Mucosa of descending colon (tissue), 3 donors: ENCODE measurements around the gene HDGFL2. TPM values are rescaled to one million over a fixed set of nuclear protein-coding genes. Genes with fewer than 3 reads are reported as not detected.

Experiments
- ATAC-seq: fragments of 200-7000 bp; cut with Tn5 transposase; one replicate; pipeline ENCODE4 v1.9.1; 2020; ENCODE audit warnings: mild to moderate bottlenecking, moderate library complexity
- DNase-seq, 3 donors: peaks; one replicate each; pipeline ENCODE4 v3.0.0-alpha.2; 2020
- H3K36me3 ChIP-seq: fragments of 200-600 bp; one replicate; pipeline ENCODE4 v1.8.0; 2021; ENCODE audit warnings: low read depth, mild to moderate bottlenecking
- H3K4me1 ChIP-seq: fragments of 200-600 bp; one replicate; pipeline ENCODE4 v1.8.0; 2021; ENCODE audit warnings: low read depth, mild to moderate bottlenecking
- H3K4me3 ChIP-seq: fragments of 200-600 bp; one replicate; pipeline ENCODE4 v1.8.0; 2021; ENCODE audit warnings: mild to moderate bottlenecking
- H3K9me3 ChIP-seq: fragments of 200-600 bp; one replicate; pipeline ENCODE4 v1.8.0; 2021; ENCODE audit warnings: mild to moderate bottlenecking
- CTCF ChIP-seq: fragments of 200-600 bp; IDR thresholded peaks from one replicate; pipeline ENCODE4 v1.8.0; 2022; ENCODE audit warnings: antibody characterized with exemption, mild to moderate bottlenecking
- intact Hi-C, 2 donors: fragments of 100-400 bp; cut with DNase I in 1 of 2; cut with micrococcal nuclease in 1 of 2; formaldehyde crosslinking; loops; one replicate each; pipeline versions ENCODE4 v1.11.0 to v1.11.1; 2022; cut with DNase I, micrococcal nuclease
- total RNA-seq, 3 donors: library from RNA; stranded (reverse); fragmentation: NEBNext Ultra II Directional in 2 of 3; extraction: Animal tissue kit (Norgen Biotek cat#: 25700) in 2 of 3; gene quantifications; one replicate each; pipeline versions ENCODE4 v1.2.1 to v1.2.4, GENCODE V29; 2021 to 2023
- donor health status: DM: no; HTN: no; CAD: no; lungs with moderate emphysema.
- donor health status: DM: no; HTN: no; CAD: no.
- donor health status: DM: no; HTN: yes; CAD: no.

Gene HDGFL2
- total RNA-seq, 3 donors from 2014 or later: 35.6 to 49.2 (median 39.0) TPM

- H3K9me3 ChIP-seq: no peaks in the 10 kb centered on the region
- ATAC-seq: no peak
- TF ChIP-seq CTCF: no peak
- intact Hi-C loops: no loop called here
- no peaks in the 10 kb centered on the region for H3K36me3 ChIP-seq
- H3K4me1 ChIP-seq: no peaks in the 10 kb centered on the region
- DNase-seq: no peak
- H3K4me3 ChIP-seq: no peak overlapping the region
Observed at GRCh38 chr19:4507804-4508203, 35.7 kb downstream of the HDGFL2 start.

DNA sequence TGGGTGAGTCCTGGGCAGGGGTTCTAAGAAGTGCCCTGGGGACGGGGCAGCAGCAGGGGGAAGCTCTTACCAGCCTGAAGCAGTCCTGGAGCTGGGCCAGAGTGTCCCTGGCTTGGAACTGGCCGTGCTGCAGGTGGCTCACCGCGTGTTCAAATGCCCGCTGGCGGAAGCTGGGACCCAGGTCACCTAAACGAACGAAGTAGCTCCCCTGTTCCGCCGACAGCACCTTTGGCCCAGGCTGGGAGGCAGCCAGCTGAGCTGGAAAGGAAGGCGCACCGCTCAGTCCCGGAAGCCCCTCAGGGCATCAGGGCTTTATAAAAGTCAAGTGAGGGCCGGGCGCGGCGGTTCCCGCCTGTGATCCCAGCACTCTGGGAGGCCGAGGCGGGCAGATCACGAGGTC lies 36.6 kb downstream of the HDGFL2 start:
- no peak overlapping the region for H3K4me3 ChIP-seq
- no peak for TF ChIP-seq CTCF
- no peak for ATAC-seq
- no peaks in the 10 kb centered on the region for H3K36me3 ChIP-seq
- no peaks in the 10 kb centered on the region for H3K4me1 ChIP-seq
- no peaks in the 10 kb centered on the region for H3K9me3 ChIP-seq
- intact Hi-C loops: no loop called here
- no peak for DNase-seq

GRCh38 chr19:4510435-4511255 lies 38.5 kb downstream of the HDGFL2 start:
- no peaks in the 10 kb centered on the region for H3K9me3 ChIP-seq
- intact Hi-C loops: no loop called here
- no peak for ATAC-seq
- TF ChIP-seq CTCF: no peak
- H3K4me3 ChIP-seq: no peak overlapping the region
- DNase-seq: no peak
- no peaks in the 10 kb centered on the region for H3K4me1 ChIP-seq
- no peaks in the 10 kb centered on the region for H3K36me3 ChIP-seq

DNA sequence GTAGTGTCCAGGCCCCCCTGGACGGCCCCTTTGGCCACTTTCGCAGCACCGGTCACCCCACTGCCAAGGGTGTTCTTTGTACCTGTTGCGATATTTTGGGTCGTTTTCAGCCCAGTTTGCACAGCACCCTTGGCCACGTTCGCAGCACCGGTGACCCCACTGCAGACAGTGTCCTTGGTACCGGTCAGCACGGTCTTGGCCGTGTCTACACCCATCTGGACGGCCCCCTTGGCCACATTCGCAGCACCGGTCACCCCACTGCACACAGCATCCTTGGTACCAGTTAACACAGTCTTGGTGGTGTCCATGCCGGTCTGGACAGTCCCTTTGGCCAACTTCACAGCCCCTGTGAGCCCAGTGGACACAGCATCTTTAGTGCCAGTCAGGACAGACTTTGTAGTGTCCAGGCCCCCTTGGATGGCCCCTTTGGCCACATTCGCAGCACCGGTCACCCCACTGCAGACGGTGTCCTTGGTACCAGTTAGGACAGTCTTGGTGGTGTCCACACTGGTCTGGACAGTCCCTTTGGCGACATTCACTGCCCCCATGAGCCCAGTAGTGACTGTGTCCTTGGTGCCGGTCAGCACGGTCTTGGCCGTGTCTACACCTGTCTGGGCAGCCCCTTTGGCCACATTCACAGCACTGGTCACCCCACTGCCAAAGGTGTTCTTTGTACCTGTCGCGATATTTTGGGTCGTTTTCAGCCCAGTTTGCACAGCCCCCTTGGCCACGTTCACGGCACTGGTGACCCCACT lies 39.4 kb downstream of the HDGFL2 start:
- DNase-seq (no peak), ATAC-seq (no peak)
- H3K9me3 ChIP-seq: no peaks in the 10 kb centered on the region
- intact Hi-C loops: no loop called here
- no peak for TF ChIP-seq CTCF
- no peak overlapping the region for H3K4me3 ChIP-seq
- H3K36me3 ChIP-seq: no peaks in the 10 kb centered on the region
- H3K4me1 ChIP-seq: no peaks in the 10 kb centered on the region

DNA sequence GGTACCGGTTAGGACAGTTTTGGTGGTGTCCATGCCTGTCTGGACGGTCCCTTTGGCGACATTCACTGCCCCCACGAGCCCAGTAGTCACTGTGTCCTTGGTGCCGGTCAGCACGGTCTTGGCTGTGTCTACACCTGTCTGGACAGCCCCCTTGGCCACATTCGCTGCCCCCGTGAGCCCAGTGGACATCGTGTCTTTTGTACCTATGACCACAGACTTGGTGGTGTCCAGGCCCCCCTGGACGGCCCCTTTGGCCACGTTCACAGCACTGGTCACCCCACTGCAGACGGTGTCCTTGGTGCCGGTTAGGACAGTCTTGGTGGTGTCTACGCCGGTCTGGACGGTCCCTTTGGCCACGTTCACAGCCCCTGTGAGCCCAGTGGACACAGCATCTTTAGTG lies 40.0 kb downstream of the HDGFL2 start:
- Histone ChIP-seq H3K36me3 (no peaks in the 10 kb centered on the region), H3K4me3 (no peak overlapping the region), H3K4me1 (no peaks in the 10 kb centered on the region), H3K9me3 (no peaks in the 10 kb centered on the region)
- DNase-seq: no peak
- ATAC-seq: no peak
- no peak for TF ChIP-seq CTCF
- intact Hi-C loops: no loop called here
